GM21360 (cell line): ENCODE results near the gene SLAMF9.

Source experiments
- ATAC-seq: cut with Tn5 transposase; IDR thresholded peaks from one replicate; pipeline ENCODE4 v1.9.1; 2021; ENCODE audit warnings: mild to moderate bottlenecking, moderate library complexity; ENCODE audit not compliant: unreplicated experiment

SLAMF9 gene

GRCh38 chr1:159946242-159947187 lies 7.5 kb downstream of the SLAMF9 start:
- ATAC-seq = no peak

GRCh38 chr1:159945483-159946241 lies 8.4 kb downstream of the SLAMF9 start, which contains the start of gene IGSF9:
IGSF9 (minus strand) TSS chr1:159945613; CDS start chr1:159943454, 2,159 bp downstream.
- peak; percentile 60 for ATAC-seq

- no peak for ATAC-seq
Observed at GRCh38 chr1:159944623-159945455, 9.2 kb downstream of the SLAMF9 start.

- no peak for ATAC-seq
Observed at GRCh38 chr1:159943908-159944622, 10.0 kb downstream of the SLAMF9 start.

- no peak for ATAC-seq
Observed at GRCh38 chr1:159943278-159943640, 10.8 kb downstream of the SLAMF9 start.

GRCh38 chr1:159942632-159943277 lies 11.3 kb downstream of the SLAMF9 start:
- no peak for ATAC-seq

GRCh38 chr1:159941591-159942560 lies 12.2 kb downstream of the SLAMF9 start:
- no peak for ATAC-seq

GRCh38 chr1:159941141-159941540 lies 12.9 kb downstream of the SLAMF9 start:
- ATAC-seq = no peak

- ATAC-seq = no peak
Observed at GRCh38 chr1:159940006-159940620, 13.9 kb downstream of the SLAMF9 start.

- no peak for ATAC-seq
Observed at GRCh38 chr1:159939678-159940002, 14.4 kb downstream of the SLAMF9 start.

GRCh38 chr1:159938905-159939677 lies 14.9 kb downstream of the SLAMF9 start:
- no peak for ATAC-seq

- no peak for ATAC-seq
Observed at GRCh38 chr1:159938211-159938852, 15.7 kb downstream of the SLAMF9 start.

GRCh38 chr1:159937054-159937750 lies 16.8 kb downstream of the SLAMF9 start:
- ATAC-seq = no peak

GRCh38 chr1:159936273-159936904 lies 17.6 kb downstream of the SLAMF9 start:
- ATAC-seq = no peak

- ATAC-seq = no peak
Observed at GRCh38 chr1:159935719-159936272, 18.2 kb downstream of the SLAMF9 start.

- no peak for ATAC-seq
Observed at GRCh38 chr1:159935305-159935704, 18.7 kb downstream of the SLAMF9 start.
